ENCODE results near the gene IFIT2.

DNA sequence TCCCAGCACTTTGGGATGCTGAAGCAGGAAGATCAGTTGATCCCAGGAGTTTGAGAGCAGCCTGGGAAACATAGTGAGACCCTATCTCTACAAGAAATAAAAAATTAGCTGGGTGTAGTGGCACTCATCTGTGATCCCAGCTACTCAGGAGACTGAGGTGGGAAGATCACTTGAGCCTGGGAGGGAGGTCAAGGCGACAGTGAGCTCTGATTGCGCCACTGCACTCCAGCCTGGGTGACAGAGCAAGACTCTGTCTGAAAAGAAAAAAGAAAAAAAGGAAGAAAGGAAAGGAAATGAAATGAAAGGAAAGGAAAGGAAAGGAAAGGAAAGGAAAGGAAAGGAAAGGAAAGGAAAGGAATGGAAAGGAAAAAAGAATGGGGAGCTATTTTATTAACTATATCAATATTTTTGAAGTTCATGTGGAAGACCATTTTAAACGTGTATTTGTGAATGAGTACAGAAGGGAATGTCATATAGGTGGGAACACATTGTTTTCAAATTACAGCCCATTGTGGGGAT lies 7.1 kb upstream of the IFIT2 start:
- TF ChIP-seq POLR2A (IDR thresholded peaks at IDR 0.05; ENCODE audit: extremely low read depth, insufficient read length) = no peak
- TF ChIP-seq, protein P1, sequence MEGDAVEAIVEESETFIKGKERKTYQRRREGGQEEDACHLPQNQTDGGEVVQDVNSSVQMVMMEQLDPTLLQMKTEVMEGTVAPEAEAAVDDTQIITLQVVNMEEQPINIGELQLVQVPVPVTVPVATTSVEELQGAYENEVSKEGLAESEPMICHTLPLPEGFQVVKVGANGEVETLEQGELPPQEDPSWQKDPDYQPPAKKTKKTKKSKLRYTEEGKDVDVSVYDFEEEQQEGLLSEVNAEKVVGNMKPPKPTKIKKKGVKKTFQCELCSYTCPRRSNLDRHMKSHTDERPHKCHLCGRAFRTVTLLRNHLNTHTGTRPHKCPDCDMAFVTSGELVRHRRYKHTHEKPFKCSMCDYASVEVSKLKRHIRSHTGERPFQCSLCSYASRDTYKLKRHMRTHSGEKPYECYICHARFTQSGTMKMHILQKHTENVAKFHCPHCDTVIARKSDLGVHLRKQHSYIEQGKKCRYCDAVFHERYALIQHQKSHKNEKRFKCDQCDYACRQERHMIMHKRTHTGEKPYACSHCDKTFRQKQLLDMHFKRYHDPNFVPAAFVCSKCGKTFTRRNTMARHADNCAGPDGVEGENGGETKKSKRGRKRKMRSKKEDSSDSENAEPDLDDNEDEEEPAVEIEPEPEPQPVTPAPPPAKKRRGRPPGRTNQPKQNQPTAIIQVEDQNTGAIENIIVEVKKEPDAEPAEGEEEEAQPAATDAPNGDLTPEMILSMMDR (IDR thresholded peaks at IDR 0.05; ENCODE audit: low read depth, low read length) = no peak
- TF ChIP-seq, protein P2, sequence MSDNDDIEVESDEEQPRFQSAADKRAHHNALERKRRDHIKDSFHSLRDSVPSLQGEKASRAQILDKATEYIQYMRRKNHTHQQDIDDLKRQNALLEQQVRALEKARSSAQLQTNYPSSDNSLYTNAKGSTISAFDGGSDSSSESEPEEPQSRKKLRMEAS (IDR thresholded peaks at IDR 0.05; ENCODE audit: low read depth, low read length) = no peak

Data from NB4 (cell line).